ENCODE measurements around the gene TMEM163. TPM values are rescaled to one million over a fixed set of nuclear protein-coding genes. Genes with fewer than 3 reads are reported as not detected.
A peak's percentile ranks its signal among the peaks of the same experiment; 100 is the strongest.
"Not testable (repeated sequence)": the region's sequence is repeated elsewhere in the genome, so short reads cannot be mapped to it uniquely, and the experiment has no call there.

Gene TMEM163
- total RNA-seq, 2 donors from 2014 or later: 0.26 to 1.3 TPM

DNA sequence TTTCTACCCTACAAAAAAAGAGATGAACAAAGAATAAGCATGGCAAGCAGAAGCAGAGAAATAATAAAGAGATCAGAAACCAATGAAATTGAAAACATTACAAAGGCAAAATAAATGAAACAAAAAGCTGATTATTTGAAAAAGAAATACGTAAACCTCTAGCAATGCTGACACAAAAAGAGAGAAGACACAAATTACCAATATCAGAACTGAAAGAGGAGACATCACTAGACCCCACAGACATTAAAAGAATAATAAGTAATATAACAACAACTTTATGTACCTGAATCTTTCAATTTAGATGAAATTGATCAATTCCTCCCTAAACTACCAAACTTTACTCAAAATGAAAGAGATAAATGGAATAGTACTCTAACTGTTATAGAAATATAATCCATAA, 75.9 kb downstream of the TMEM163 start:
- Mint-ChIP-seq H3K4me3 (no peak overlapping the region), H3K27me3 (peaks cover 7% of the 10 kb centered on the region), H3K36me3 (ENCODE audit: low read depth) (no peaks in the 10 kb centered on the region), H3K27ac (no peak overlapping the region), H3K9me3 (no peaks in the 10 kb centered on the region), H3K4me1 (no peaks in the 10 kb centered on the region)
- no peak for ATAC-seq (replicated peaks)

DNA sequence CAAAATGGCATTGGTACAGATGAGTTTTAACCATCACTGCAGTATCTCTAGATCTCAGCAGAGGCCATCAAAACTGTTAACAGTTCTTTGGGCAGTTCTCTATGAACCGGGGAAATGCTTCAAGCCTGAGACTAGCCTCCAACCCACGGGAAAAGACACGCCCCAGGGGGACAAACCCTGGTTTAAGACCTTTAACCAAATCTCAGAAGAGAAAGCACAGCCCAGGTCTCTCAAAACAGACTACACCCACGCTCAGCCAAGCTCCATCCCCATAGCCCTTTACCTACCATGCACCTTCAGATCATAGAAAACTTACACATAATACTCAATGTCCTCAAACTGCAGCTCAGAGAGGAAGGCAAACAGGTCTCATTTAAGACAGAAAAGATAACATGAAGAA, 78.3 kb downstream of the TMEM163 start:
- ATAC-seq (replicated peaks): no peak
- H3K27me3 Mint-ChIP-seq: peaks cover 8% of the 10 kb centered on the region
- no peaks in the 10 kb centered on the region for H3K36me3 Mint-ChIP-seq (ENCODE audit: low read depth)
- no peak overlapping the region for H3K4me3 Mint-ChIP-seq
- H3K9me3 Mint-ChIP-seq: no peaks in the 10 kb centered on the region
- H3K4me1 Mint-ChIP-seq: no peaks in the 10 kb centered on the region
- H3K27ac Mint-ChIP-seq: no peak overlapping the region

DNA sequence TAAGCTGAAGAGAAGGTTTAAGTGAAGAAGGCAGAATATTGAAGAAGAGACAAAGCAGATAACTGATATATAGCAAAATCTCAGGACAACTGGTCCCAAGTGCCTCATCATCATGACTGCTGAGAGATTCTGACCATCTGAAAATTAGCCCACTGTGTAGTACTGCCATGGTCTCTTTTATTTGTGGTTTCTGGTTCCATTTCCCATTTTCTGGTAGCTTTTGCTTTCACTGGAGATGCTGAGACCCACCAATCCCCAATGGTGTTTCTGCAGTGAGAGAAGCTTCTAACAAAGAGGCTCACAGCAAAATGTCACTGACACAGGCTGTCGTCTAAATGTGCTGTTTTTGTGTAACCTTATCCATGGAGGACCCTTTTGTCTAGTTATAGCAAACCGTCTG, 79.5 kb downstream of the TMEM163 start:
- H3K27ac Mint-ChIP-seq: no peak overlapping the region

DNA sequence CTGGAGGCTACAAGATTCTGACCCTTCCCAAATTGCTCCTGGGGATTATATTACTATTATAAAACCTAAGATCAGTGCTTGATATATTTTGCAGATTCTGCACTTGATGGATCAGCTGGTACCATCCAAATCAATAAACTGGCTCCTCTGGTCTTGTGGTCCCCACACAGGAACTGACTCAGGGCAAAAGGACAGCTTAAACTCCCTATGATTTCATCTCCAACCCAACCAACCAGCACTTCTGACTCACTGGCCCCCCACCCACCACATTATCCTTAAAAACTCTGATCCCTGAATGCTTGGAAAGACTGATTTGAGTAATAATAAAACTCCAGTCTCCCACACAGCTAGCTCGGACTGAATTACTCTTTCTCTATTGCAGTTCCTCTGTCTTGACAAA, 82.1 kb downstream of the TMEM163 start:
- Mint-ChIP-seq H3K4me3 (no peak overlapping the region), H3K4me1 (no peaks in the 10 kb centered on the region), H3K27ac (no peak overlapping the region), H3K27me3 (peaks cover 11% of the 10 kb centered on the region), H3K9me3 (no peaks in the 10 kb centered on the region), H3K36me3 (ENCODE audit: low read depth) (no peaks in the 10 kb centered on the region)
- ATAC-seq (replicated peaks): peak; percentile 79

More for the DNA sequence above, 79.5 kb downstream of the TMEM163 start:
- H3K4me3 Mint-ChIP-seq: no peak overlapping the region
- ATAC-seq (replicated peaks): no peak
- peaks cover 11% of the 10 kb centered on the region for H3K27me3 Mint-ChIP-seq
- no peaks in the 10 kb centered on the region for H3K9me3 Mint-ChIP-seq
- H3K4me1 Mint-ChIP-seq: no peaks in the 10 kb centered on the region
- H3K36me3 Mint-ChIP-seq (ENCODE audit: low read depth): no peaks in the 10 kb centered on the region

DNA sequence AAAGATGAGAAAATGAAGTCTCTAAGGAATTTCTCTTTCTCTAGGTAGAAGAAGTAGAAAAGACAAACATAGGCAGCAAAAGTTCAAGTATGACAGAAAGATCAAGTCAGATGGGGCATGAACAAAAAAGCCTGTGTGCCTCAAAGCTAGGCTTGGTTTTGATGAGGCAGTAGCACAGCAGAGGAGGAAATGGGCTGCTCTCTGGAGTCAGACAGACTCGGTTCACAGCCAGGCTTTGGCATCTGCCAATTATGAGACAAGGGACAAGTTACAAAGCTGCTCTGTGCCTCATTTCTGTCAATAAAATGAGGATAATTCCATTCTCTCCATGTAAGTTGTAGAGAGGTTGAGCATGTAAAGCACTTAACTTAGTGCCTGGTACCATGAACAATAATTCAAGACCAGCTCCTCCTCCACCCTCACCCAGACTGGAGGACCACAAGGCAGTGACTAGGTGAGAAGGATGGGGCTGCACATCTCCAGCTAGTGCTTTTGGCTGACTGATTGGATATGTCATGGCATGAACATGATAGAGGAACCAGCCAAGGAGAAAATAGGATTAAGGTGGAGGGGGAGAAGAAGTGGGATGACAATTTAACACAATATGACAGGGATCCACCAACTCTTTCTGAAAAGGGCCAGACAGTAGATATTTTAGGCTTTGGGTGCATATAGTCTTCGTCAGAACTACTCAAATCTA, 84.6 kb downstream of the TMEM163 start:
- no peak overlapping the region for H3K27ac Mint-ChIP-seq
- no peak for ATAC-seq (replicated peaks)
- H3K36me3 Mint-ChIP-seq (ENCODE audit: low read depth): no peaks in the 10 kb centered on the region
- H3K4me3 Mint-ChIP-seq: no peak overlapping the region
- peaks cover 11% of the 10 kb centered on the region for H3K27me3 Mint-ChIP-seq
- no peaks in the 10 kb centered on the region for H3K9me3 Mint-ChIP-seq
- H3K4me1 Mint-ChIP-seq: no peaks in the 10 kb centered on the region

DNA sequence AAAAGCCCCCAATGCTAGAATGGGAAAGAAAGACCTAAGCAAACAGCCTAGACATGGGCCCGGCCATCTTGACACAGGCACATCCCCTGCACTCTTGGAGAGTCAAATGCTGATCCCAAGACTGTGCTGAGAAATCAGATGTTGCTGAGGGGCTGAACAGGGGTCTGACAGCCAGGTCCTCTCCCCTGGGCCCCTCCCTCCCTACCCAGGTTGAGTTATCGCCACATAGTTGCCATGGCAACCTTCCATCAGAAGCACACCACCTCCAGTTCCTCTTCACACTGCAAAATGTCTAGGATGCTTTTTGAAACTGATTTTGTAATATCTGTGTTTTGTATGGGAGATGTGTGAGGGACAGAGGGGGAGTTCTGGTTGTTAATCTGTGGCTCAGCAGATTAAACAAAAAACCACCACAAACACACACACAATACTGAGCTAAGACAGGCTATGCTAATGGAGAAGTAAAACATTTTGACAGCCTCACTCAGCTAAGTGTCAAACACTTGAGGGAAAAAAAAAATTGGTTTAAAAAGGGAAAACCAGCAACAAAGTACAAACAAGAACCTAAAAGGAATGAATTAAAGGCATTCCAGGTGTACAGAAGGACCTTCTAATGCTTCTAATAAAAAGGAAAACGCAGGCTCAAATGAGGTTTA, 88.2 kb downstream of the TMEM163 start:
- no peak for ATAC-seq (replicated peaks)
- Mint-ChIP-seq H3K27me3 (peaks cover 4% of the 10 kb centered on the region), H3K4me3 (no peak overlapping the region), H3K9me3 (no peaks in the 10 kb centered on the region), H3K4me1 (no peaks in the 10 kb centered on the region), H3K36me3 (ENCODE audit: low read depth) (no peaks in the 10 kb centered on the region), H3K27ac (no peak overlapping the region)

DNA sequence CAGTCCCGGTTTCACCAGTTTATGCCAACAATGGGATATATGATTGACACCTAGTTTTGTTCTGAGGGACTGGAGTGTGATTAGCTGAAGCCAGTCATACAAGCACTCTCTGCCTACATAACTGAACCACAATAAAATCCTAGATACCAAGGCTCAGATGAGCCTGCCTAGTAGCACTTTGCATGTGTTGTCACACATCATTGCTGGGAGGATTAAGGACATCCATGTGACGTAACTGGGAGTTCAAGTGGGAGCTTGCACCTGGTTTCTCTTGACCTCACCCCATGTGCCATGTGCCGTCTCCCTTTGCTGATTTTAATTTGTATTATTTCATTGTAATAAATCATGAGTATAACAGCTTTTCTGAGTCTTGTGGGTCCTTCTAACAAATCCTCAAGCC, 90.3 kb downstream of the TMEM163 start:
- no peaks in the 10 kb centered on the region for H3K36me3 Mint-ChIP-seq (ENCODE audit: low read depth)
- no peaks in the 10 kb centered on the region for H3K4me1 Mint-ChIP-seq
- H3K9me3 Mint-ChIP-seq: no peaks in the 10 kb centered on the region
- no peak overlapping the region for H3K4me3 Mint-ChIP-seq
- H3K27ac Mint-ChIP-seq: no peak overlapping the region
- H3K27me3 Mint-ChIP-seq: peaks cover 8% of the 10 kb centered on the region
- ATAC-seq (replicated peaks): peak; percentile 39

DNA sequence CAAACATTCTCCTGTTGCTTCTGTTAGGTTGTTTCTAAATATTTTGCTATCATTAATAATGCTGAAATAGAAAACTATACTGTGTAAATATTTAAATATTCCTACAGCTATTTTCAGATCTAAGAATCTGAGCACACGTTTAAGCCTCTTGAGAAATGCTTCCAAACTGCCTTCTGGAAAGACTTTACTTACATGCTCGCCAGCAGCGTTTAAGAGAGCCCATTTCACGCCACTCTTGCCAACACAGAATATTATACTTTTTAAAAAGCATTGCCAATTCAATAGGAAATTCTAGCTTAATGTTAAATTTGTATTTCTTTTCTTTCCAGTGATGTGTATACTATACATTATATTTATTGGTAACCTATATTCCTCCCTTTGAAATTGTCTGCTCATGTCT, 92.0 kb downstream of the TMEM163 start:
- no peaks in the 10 kb centered on the region for H3K36me3 Mint-ChIP-seq (ENCODE audit: low read depth)
- no peak overlapping the region for H3K4me3 Mint-ChIP-seq
- no peak overlapping the region for H3K27ac Mint-ChIP-seq
- no peaks in the 10 kb centered on the region for H3K9me3 Mint-ChIP-seq
- no peaks in the 10 kb centered on the region for H3K4me1 Mint-ChIP-seq
- ATAC-seq (replicated peaks): no peak
- peaks cover 8% of the 10 kb centered on the region for H3K27me3 Mint-ChIP-seq

DNA sequence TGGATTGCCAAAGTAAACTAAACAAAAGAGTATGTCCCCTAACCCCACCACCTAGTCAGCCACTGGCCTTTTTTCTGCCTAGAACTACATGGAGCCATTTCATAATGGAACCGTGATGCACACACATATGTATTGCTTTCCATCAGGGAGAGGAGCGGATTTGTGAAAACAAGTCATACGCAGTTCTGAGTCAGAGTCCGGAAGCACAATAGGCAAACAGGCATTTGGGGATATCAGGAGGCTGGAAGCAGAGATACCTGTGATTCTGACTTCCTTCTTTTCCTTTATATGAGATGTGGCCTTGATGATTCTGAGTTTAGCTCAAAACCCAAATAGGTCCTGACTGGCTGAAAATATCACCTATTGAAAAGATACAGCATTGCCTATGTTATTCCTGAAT, 93.5 kb downstream of the TMEM163 start:
- no peak overlapping the region for H3K4me3 Mint-ChIP-seq
- no peaks in the 10 kb centered on the region for H3K36me3 Mint-ChIP-seq (ENCODE audit: low read depth)
- no peak for ATAC-seq (replicated peaks)
- peaks cover 8% of the 10 kb centered on the region for H3K27me3 Mint-ChIP-seq
- no peak overlapping the region for H3K27ac Mint-ChIP-seq
- H3K4me1 Mint-ChIP-seq: no peaks in the 10 kb centered on the region
- no peaks in the 10 kb centered on the region for H3K9me3 Mint-ChIP-seq

DNA sequence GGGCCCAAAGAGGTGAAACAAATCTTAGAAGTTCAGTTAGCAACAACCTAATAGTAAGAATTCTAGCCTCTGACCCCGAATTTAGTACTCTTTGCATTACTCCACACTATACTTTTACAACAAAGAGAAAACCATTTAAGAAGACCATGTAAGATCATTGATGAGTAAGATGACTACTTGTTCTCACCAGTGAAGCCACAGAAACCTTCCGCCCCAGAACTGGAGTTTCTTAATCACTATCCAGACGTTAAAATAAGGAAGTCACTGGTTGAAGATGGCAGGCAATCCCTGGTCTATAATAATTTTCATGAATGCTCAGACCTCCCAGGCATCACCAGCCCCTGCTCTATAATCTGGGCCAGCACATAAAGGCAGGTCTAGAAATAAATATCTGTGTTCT, 95.0 kb downstream of the TMEM163 start:
- Mint-ChIP-seq H3K27me3 (peaks cover 8% of the 10 kb centered on the region), H3K4me3 (no peak overlapping the region), H3K27ac (peak overlapping the region; percentile 34), H3K4me1 (no peaks in the 10 kb centered on the region), H3K36me3 (ENCODE audit: low read depth) (no peaks in the 10 kb centered on the region), H3K9me3 (peaks cover 5% of the 10 kb centered on the region)
- ATAC-seq (replicated peaks): peak; percentile 96

DNA sequence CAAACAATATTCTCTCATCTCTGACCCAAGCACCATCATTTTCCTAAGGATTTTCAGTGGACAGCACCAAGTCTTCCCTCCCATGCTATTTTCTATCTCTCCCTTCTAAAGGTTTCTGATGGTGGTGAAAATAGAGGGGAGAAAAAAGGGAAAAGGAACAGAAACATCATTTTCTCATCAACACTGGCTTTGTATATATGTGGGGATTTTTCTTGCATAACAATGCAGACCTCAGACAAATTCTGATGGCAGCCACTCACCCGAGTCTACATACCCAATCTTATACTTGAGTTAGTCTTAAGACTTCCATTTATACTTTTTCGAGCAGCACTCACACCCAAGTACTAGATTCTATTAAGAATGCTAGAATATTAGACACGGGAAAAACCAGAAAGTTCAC, 95.8 kb downstream of the TMEM163 start:
- ATAC-seq (replicated peaks): no peak
- Mint-ChIP-seq H3K36me3 (ENCODE audit: low read depth) (no peaks in the 10 kb centered on the region), H3K27ac (no peak overlapping the region), H3K4me1 (no peaks in the 10 kb centered on the region), H3K27me3 (peaks cover 8% of the 10 kb centered on the region), H3K4me3 (no peak overlapping the region), H3K9me3 (peaks cover 8% of the 10 kb centered on the region)

DNA sequence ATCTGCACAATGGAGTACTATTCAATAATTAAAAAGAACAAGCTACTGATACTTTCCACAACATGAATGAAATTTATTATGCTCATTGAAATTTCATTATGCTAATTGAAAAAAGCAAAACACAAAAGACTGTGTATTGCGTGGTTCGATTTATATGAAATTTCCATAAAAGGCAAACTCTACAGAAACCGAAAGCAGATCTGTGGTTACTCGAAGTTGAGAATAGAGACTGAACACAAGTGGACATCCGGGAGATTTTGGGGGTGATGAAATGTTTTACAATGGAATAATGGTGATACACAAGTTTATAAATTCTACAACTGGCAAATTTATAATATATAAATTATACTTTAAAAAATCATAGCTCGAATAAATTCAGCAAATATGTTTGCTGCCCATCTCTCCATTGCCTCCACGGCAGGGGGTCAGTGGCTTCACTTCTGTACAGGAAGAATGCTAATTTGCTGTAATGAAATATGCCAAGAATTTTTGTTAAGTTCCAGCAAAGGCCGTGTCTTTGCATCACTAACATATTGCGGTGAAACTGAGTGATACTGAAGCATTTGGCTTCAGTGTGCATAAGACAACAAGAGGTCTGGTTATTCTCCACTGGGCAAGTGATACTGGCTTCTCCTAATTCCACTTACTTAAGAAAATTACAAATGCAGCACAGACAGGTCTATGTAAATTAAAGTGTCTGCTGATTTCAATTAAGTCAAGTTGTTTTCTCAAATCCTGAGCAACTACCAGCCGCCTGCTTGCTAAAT, 96.7 kb downstream of the TMEM163 start:
- H3K4me3 Mint-ChIP-seq: no peak overlapping the region
- peaks cover 8% of the 10 kb centered on the region for H3K27me3 Mint-ChIP-seq
- no peaks in the 10 kb centered on the region for H3K36me3 Mint-ChIP-seq (ENCODE audit: low read depth)
- H3K27ac Mint-ChIP-seq: no peak overlapping the region
- H3K9me3 Mint-ChIP-seq: peaks cover 8% of the 10 kb centered on the region
- no peak for ATAC-seq (replicated peaks)
- no peaks in the 10 kb centered on the region for H3K4me1 Mint-ChIP-seq

DNA sequence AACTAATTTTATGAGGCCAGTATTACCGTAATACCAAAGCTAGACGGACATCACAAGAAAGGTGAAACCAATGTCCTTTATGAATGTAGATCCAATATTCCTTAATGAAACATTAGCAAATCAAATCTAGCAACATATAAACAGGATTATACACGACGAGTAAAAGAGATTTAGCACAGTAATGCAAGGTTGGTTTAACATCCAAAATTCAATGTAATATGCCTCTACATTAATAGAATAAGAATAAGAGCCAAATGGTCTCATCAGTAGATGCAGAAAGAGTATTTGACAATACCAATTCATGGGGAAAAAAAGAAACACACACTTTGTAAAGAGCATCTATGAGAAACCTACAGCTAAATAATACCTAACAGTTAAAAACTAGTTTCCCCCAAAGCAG, 99.5 kb downstream of the TMEM163 start:
- no peak overlapping the region for H3K4me3 Mint-ChIP-seq
- no peaks in the 10 kb centered on the region for H3K4me1 Mint-ChIP-seq
- H3K27ac Mint-ChIP-seq: no peak overlapping the region
- H3K27me3 Mint-ChIP-seq: peaks cover 4% of the 10 kb centered on the region
- H3K36me3 Mint-ChIP-seq (ENCODE audit: low read depth): no peaks in the 10 kb centered on the region
- no peak for ATAC-seq (replicated peaks)
- H3K9me3 Mint-ChIP-seq: peaks cover 8% of the 10 kb centered on the region

DNA sequence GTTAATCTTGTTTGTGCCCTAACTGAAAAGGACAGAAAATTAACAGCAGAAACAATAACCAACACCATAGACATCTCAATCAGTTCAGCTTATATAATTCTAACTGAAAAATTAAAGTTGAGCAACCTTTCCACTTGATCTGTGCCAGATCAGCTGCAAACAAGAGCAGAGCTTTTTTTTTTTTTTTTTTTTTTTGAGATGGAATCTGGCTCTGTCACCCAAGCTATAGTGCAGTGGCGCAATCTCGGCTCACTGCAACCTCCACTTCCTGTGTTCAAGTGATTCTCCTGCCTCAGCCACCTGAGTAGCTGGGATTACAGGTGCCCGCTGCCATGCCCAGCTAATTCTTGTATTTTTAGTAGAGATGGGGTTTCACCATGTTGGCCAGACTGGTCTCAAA, 103.3 kb downstream of the TMEM163 start:
- ATAC-seq (replicated peaks): not testable (repeated sequence)
- peaks cover 25% of the 10 kb centered on the region for H3K9me3 Mint-ChIP-seq

DNA sequence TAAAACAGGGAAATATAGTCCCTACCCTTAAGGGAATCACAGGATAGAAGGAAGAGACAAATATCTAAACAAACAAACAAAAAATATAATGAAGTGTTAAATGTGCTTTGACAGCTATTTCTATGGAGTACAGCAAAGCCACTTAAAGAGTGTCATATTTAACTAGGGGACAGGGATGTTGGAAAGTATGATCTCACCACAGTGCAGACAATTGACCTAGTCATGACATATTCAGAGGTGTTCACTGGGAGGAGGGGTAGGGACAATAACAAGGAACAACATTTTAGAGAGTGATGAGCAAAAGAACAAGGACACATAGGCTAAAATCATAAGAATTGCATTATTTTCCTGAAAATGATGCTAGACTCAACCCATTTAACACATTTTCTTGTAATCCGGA, 107.5 kb downstream of the TMEM163 start:
- Mint-ChIP-seq H3K27me3 (no peaks in the 10 kb centered on the region), H3K36me3 (ENCODE audit: low read depth) (no peaks in the 10 kb centered on the region), H3K27ac (no peak overlapping the region), H3K4me1 (no peaks in the 10 kb centered on the region), H3K9me3 (peaks cover 16% of the 10 kb centered on the region), H3K4me3 (no peak overlapping the region)
- no peak for ATAC-seq (replicated peaks)

More for the DNA sequence above, 103.3 kb downstream of the TMEM163 start:
- H3K36me3 Mint-ChIP-seq (ENCODE audit: low read depth); H3K4me1 Mint-ChIP-seq; H3K4me3 Mint-ChIP-seq; H3K27ac Mint-ChIP-seq; H3K27me3 Mint-ChIP-seq: not testable (repeated sequence)

All from activated T-helper 17 cell treated with anti-CD3 and anti-CD28 coated beads, Interleukin-2, amount 50 U/mL, for 72 hours (primary cell).